Upper lobe of left lung (tissue), 6 donors: ENCODE data around the gene LPAR5. TPM values are rescaled to one million over a fixed set of nuclear protein-coding genes. Genes with fewer than 3 reads are reported as not detected.

ENCODE experiments used
- ATAC-seq, 2 donors: fragments of 200-7000 bp; cut with Tn5 transposase; one replicate each; pipeline ENCODE4 v1.9.1; 2022; ENCODE audit warnings: mild to moderate bottlenecking in 2 of 2, moderate library complexity in 2 of 2; ENCODE audit not compliant: low FRiP score in 2 of 2
- DNase-seq, 2 donors: peaks; one replicate each; pipeline ENCODE4 v3.0.0-alpha.2; 2019 to 2020
- H3K27ac ChIP-seq, 4 donors: fragments of 200-600 bp; sonication (generic); one replicate each; pipeline ENCODE4 v1.5.1; 2016 to 2019
- H3K27me3 ChIP-seq, 4 donors: fragments of 200-600 bp; sonication (generic); one replicate each; pipeline ENCODE4 v1.5.1; 2017 to 2019
- H3K36me3 ChIP-seq, 4 donors: fragments of 200-600 bp; sonication (generic); one replicate each; pipeline ENCODE4 v1.5.1; 2016 to 2019
- H3K4me1 ChIP-seq, 4 donors: fragments of 200-600 bp; sonication (generic); one replicate each; pipeline ENCODE4 v1.5.1; 2018 to 2019
- H3K4me3 ChIP-seq, 4 donors: fragments of 200-600 bp; sonication (generic); one replicate each; pipeline ENCODE4 v1.5.1; 2017 to 2019; ENCODE audit warnings: mild to moderate bottlenecking in 2 of 4, moderate library complexity in 1 of 4
- H3K9me3 ChIP-seq, 4 donors: fragments of 200-600 bp; sonication (generic); one replicate each; pipeline ENCODE4 v1.5.1; 2018 to 2019
- CTCF ChIP-seq, 6 experiments: fragments of 450-650 bp in 4 of 6; fragments of 200-600 bp in 2 of 6; sonication (generic) in 2 of 6; IDR thresholded peaks; one replicate each; pipeline ENCODE4 v1.5.1; 2016 to 2019; ENCODE audit warnings: antibody characterized with exemption in 6 of 6
- EP300 ChIP-seq, 4 donors: sonication (generic); formaldehyde crosslinking; IDR thresholded peaks; one replicate each; pipeline ENCODE4 v1.5.1; 2017; ENCODE audit warnings: antibody characterized with exemption in 4 of 4, control low read depth in 2 of 4
- POLR2A ChIP-seq, 4 donors: fragments of 450-650 bp; IDR thresholded peaks; one replicate each; pipeline ENCODE4 v1.5.1; 2016 to 2017; ENCODE audit warnings: antibody characterized with exemption in 4 of 4, mild to moderate bottlenecking in 2 of 4
- POLR2AphosphoS5 ChIP-seq, 2 donors: sonication (generic); formaldehyde crosslinking; IDR thresholded peaks; one replicate each; pipeline ENCODE4 v1.5.1; 2017; ENCODE audit warnings: antibody characterized with exemption in 2 of 2
- WGBS, 2 donors: methylation state at CpG; one replicate each; pipeline ENCODE4 v1.1.5; 2017 to 2018; 5-methylcytosine and 5-hydroxymethylcytosine counted together
- total RNA-seq, 6 donors: library from RNA; depleted of rRNA in 4 of 6; stranded (reverse); fragments of >200 nt in 4 of 6; gene quantifications; one replicate each; pipeline versions ENCODE4 v1.1.0 to v1.2.1, GENCODE V29; 2016 to 2021
- donor health status: DM: no; HTN: no; CAD: no; lungs with moderate emphysema.
- donor health status: DM: no; HTN: yes; CAD: no; lungs with severe emphysema.

Gene LPAR5
- total RNA-seq, 6 donors from 2014 or later = 1.3 to 4.4 (median 2.9) TPM

GRCh38 chr12:6643569-6644256 is 8.0 kb upstream of the LPAR5 start:
- no peaks in the 10 kb centered on the region for H3K9me3 ChIP-seq
- ATAC-seq (peak in 1 of 2 donors; percentile 57), DNase-seq (no peak)
- H3K36me3 ChIP-seq = peaks cover 0 to 9% (median 7%) of the 10 kb centered on the region in 4 donors
- H3K4me1 ChIP-seq = peaks cover 6 to 26% (median 17%) of the 10 kb centered on the region in 4 donors
- peak overlapping the region; percentile 45 to 65 (median 63) for H3K27ac ChIP-seq
- no peak for TF ChIP-seq CTCF (IDR thresholded peaks at IDR 0.05)
- 66 to 73% methylated on average over 4 to 6 of the region's 6 CpGs for WGBS, 2 donors
- H3K27me3 ChIP-seq = no peaks in the 10 kb centered on the region
- no peak overlapping the region for H3K4me3 ChIP-seq

GRCh38 chr12:6641131-6641530 is 5.4 kb upstream of the LPAR5 start:
- no peak overlapping the region for H3K27ac ChIP-seq
- ATAC-seq = no peak
- H3K9me3 ChIP-seq = no peaks in the 10 kb centered on the region
- DNase-seq = no peak
- H3K27me3 ChIP-seq = no peaks in the 10 kb centered on the region
- peaks cover 0 to 15% (median 8%) of the 10 kb centered on the region in 4 donors for H3K4me1 ChIP-seq
- 61 to 73% methylated on average over 4 of the region's 4 CpGs for WGBS, 2 donors
- H3K36me3 ChIP-seq = no peaks in the 10 kb centered on the region
- TF ChIP-seq POLR2A (IDR thresholded peaks at IDR 0.05) = no peak
- no peak for TF ChIP-seq POLR2AphosphoS5 (IDR thresholded peaks at IDR 0.05)
- TF ChIP-seq CTCF (IDR thresholded peaks at IDR 0.05) = no peak
- TF ChIP-seq EP300 (IDR thresholded peaks at IDR 0.05) = no peak
- no peak overlapping the region for H3K4me3 ChIP-seq

GRCh38 chr12:6640497-6640896 is 4.7 kb upstream of the LPAR5 start:
- 85 to 86% methylated on average over 4 of the region's 4 CpGs for WGBS, 2 donors
- H3K27ac ChIP-seq = no peak overlapping the region
- H3K4me1 ChIP-seq = peaks cover 0 to 22% (median 10%) of the 10 kb centered on the region in 4 donors
- H3K36me3 ChIP-seq = no peaks in the 10 kb centered on the region
- no peak overlapping the region for H3K4me3 ChIP-seq
- DNase-seq (no peak), ATAC-seq (no peak)
- no peaks in the 10 kb centered on the region for H3K27me3 ChIP-seq
- no peaks in the 10 kb centered on the region for H3K9me3 ChIP-seq
- TF ChIP-seq POLR2A (IDR thresholded peaks at IDR 0.05) (no peak), POLR2AphosphoS5 (IDR thresholded peaks at IDR 0.05) (no peak), EP300 (IDR thresholded peaks at IDR 0.05) (no peak)

- Histone ChIP-seq H3K9me3 (no peaks in the 10 kb centered on the region), H3K27ac (peak overlapping the region in 1 of 4 donors; percentile 11), H3K27me3 (no peaks in the 10 kb centered on the region), H3K4me1 (peaks cover 0 to 17% (median 4%) of the 10 kb centered on the region in 4 donors), H3K36me3 (no peaks in the 10 kb centered on the region), H3K4me3 (no peak overlapping the region)
- no peak for TF ChIP-seq EP300 (IDR thresholded peaks at IDR 0.05)
- no peak for TF ChIP-seq POLR2AphosphoS5 (IDR thresholded peaks at IDR 0.05)
- TF ChIP-seq POLR2A (IDR thresholded peaks at IDR 0.05) = no peak
- ATAC-seq = no peak
- DNase-seq = no peak
- WGBS, 2 donors = 67 to 69% methylated on average over 11 of the region's 11 CpGs
Measured at GRCh38 chr12:6639151-6639801, 3.5 kb upstream of the LPAR5 start.

- Histone ChIP-seq H3K27ac (peak overlapping the region in 1 of 4 donors; percentile 30), H3K4me1 (peaks cover 0 to 10% (median 3%) of the 10 kb centered on the region in 4 donors), H3K36me3 (no peaks in the 10 kb centered on the region), H3K9me3 (no peaks in the 10 kb centered on the region), H3K27me3 (no peaks in the 10 kb centered on the region), H3K4me3 (no peak overlapping the region)
- DNase-seq (peak in 1 of 2 donors; percentile 28), ATAC-seq (peak in 1 of 2 donors; percentile 37)
- 64 to 81% methylated on average over 9 of the region's 9 CpGs for WGBS, 2 donors
- TF ChIP-seq POLR2AphosphoS5 (IDR thresholded peaks at IDR 0.05) (no peak), EP300 (IDR thresholded peaks at IDR 0.05) (no peak)
Measured at GRCh38 chr12:6638305-6638704, 2.5 kb upstream of the LPAR5 start.

- DNase-seq = no peak
- no peaks in the 10 kb centered on the region for H3K36me3 ChIP-seq
- WGBS, 2 donors = 56 to 62% methylated on average over 5 of the region's 5 CpGs
- no peaks in the 10 kb centered on the region for H3K9me3 ChIP-seq
- H3K4me1 ChIP-seq = peaks cover 0 to 24% (median 3%) of the 10 kb centered on the region in 4 donors
- peak overlapping the region in 2 of 4 donors; percentile 23 to 28 for H3K4me3 ChIP-seq
- TF ChIP-seq EP300 (IDR thresholded peaks at IDR 0.05) (no peak), POLR2A (IDR thresholded peaks at IDR 0.05) (no peak), POLR2AphosphoS5 (IDR thresholded peaks at IDR 0.05) (no peak), CTCF (IDR thresholded peaks at IDR 0.05) (no peak)
- H3K27ac ChIP-seq = peak overlapping the region in 2 of 4 donors; percentile 41 to 75
- peak in 1 of 2 donors; percentile 14 for ATAC-seq
- H3K27me3 ChIP-seq = no peaks in the 10 kb centered on the region
Measured at GRCh38 chr12:6635375-6635855, 344 bp downstream of the LPAR5 start.
